ENCODE results near the gene MAP3K10. TPM values are rescaled to one million over a fixed set of nuclear protein-coding genes. Genes with fewer than 3 reads are reported as not detected.

The MAP3K10 gene
- total and polyA plus RNA-seq, 2 of the 4 experiments (the other 2 are of a cell fraction): 1.8 to 5.5 TPM

DNA sequence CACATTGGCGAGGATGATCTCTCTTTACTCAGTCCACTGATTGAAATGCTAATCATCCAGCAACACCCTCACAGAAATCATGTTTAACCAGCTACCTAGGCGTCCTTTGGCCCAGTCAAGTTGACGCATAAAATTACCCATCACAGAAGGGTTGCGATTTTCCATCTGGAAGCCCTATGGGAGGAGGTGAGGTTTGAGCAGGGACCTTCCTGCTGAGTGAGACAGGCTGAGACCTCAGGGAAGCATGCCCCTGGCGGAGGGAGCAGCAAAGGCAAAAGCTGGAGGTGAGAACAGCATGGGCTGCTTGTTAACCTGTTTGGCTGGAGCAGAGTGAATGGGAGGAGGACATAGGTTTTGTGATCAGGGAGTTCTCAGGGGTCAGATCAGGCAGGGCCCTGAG lies 19.7 kb downstream of the MAP3K10 start:
- in situ Hi-C loops (cut with MboI; ENCODE audit: low sequenced_read_pairs) (no loop called here), dilution Hi-C loops (cut with HindIII; ENCODE audit: low sequenced_read_pairs, unreplicated experiment) (no loop called here), intact Hi-C loops (cut with micrococcal nuclease) (no loop called here)
- TF ChIP-seq, protein P1, sequence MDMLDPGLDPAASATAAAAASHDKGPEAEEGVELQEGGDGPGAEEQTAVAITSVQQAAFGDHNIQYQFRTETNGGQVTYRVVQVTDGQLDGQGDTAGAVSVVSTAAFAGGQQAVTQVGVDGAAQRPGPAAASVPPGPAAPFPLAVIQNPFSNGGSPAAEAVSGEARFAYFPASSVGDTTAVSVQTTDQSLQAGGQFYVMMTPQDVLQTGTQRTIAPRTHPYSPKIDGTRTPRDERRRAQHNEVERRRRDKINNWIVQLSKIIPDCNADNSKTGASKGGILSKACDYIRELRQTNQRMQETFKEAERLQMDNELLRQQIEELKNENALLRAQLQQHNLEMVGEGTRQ (IDR thresholded peaks at IDR 0.05; ENCODE audit: low read depth, low read length): no peak
- no peak for TF ChIP-seq CEBPB (IDR thresholded peaks at IDR 0.05; ENCODE audit: low read depth, low read length)
- no peak for TF ChIP-seq CHD1 (IDR thresholded peaks at IDR 0.05; ENCODE audit: low read depth, low read length)
- TF ChIP-seq RFX5 (IDR thresholded peaks at IDR 0.05; ENCODE audit: low read depth, low read length): no peak
- no peak for TF ChIP-seq FOS (IDR thresholded peaks at IDR 0.05; ENCODE audit: low read depth, low read length)
- no peak for TF ChIP-seq RCOR1 (IDR thresholded peaks at IDR 0.05; ENCODE audit: insufficient replicate concordance, low read length)
- no peak for TF ChIP-seq MAZ (IDR thresholded peaks at IDR 0.05; ENCODE audit: borderline replicate concordance, low read depth, low read length)
- TF ChIP-seq BHLHE40 (IDR thresholded peaks at IDR 0.05; ENCODE audit: low read depth, low read length): no peak
- TF ChIP-seq MAFK (IDR thresholded peaks at IDR 0.05; ENCODE audit: low read depth, low read length): no peak
- TF ChIP-seq, protein P2, sequence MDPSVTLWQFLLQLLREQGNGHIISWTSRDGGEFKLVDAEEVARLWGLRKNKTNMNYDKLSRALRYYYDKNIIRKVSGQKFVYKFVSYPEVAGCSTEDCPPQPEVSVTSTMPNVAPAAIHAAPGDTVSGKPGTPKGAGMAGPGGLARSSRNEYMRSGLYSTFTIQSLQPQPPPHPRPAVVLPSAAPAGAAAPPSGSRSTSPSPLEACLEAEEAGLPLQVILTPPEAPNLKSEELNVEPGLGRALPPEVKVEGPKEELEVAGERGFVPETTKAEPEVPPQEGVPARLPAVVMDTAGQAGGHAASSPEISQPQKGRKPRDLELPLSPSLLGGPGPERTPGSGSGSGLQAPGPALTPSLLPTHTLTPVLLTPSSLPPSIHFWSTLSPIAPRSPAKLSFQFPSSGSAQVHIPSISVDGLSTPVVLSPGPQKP (IDR thresholded peaks at IDR 0.05; ENCODE audit: borderline replicate concordance, low read depth, low read length): no peak
- no peak for TF ChIP-seq POLR2A (IDR thresholded peaks at IDR 0.05; ENCODE audit: low read depth, low read length)
- no peak for TF ChIP-seq RAD21 (IDR thresholded peaks at IDR 0.05; ENCODE audit: low read length)
- no peak for TF ChIP-seq NFE2L2 (IDR thresholded peaks at IDR 0.05; ENCODE audit: low read depth, low read length)
- TF ChIP-seq MXI1 (IDR thresholded peaks at IDR 0.05; ENCODE audit: borderline replicate concordance, low read depth, low read length): no peak
- POLR2A ChIA-PET (ENCODE audit: unreplicated experiment): no interaction called here
- Histone ChIP-seq H4K20me1 (ENCODE audit: insufficient read depth, low read length) (no peaks in the 10 kb centered on the region), H3K23ac (ENCODE audit: low read depth, low read length) (no peak overlapping the region), H3K14ac (replicated peaks; ENCODE audit: low read depth, low read length) (no peak overlapping the region), H3K36me3 (ENCODE audit: control insufficient read depth, insufficient read depth, low read length) (peaks cover 27% of the 10 kb centered on the region), H3K27me3 (ENCODE audit: control insufficient read depth, insufficient read depth, low read length) (no peaks in the 10 kb centered on the region), H3K9me1 (ENCODE audit: insufficient read depth, low read length) (peaks cover 4% of the 10 kb centered on the region), H3K4me2 (ENCODE audit: low read depth, low read length) (no peak overlapping the region), H3K4me1 (ENCODE audit: control insufficient read depth, insufficient read depth, low read length) (no peaks in the 10 kb centered on the region), H4K91ac (ENCODE audit: insufficient read depth, low read depth, low read length) (no peak overlapping the region), H3K9ac (ENCODE audit: low read depth, low read length) (no peak overlapping the region), H3K79me1 (ENCODE audit: low read depth in 1 of 2, low read length in 2 of 2) (no peaks in the 10 kb centered on the region), H3K27ac (ENCODE audit: insufficient read depth, low read length) (no peak overlapping the region), H4K5ac (ENCODE audit: low read depth, low read length) (no peak overlapping the region), H2AFZ (replicated peaks; ENCODE audit: low read length, poor library complexity) (no peak overlapping the region), H2BK15ac (ENCODE audit: low read depth, low read length) (no peak overlapping the region), H3K9me3 (ENCODE audit: control insufficient read depth, insufficient read depth, low read length) (no peaks in the 10 kb centered on the region), H3K18ac (ENCODE audit: low read depth, low read length) (no peak overlapping the region), H2BK20ac (ENCODE audit: low read depth, low read length) (no peak overlapping the region), H2AK9ac (replicated peaks; ENCODE audit: low read depth, low read length, poor library complexity) (no peak overlapping the region), H2BK120ac (ENCODE audit: low read depth, low read length) (no peak overlapping the region), H4K8ac (ENCODE audit: low read depth in 2 of 2, low read length in 2 of 2) (no peak overlapping the region), H3K4me3 (ENCODE audit: insufficient read depth, low read depth, low read length) (no peak overlapping the region), H2BK5ac (ENCODE audit: low read depth, low read length, poor library complexity, severe bottlenecking) (no peak overlapping the region), H3K4ac (ENCODE audit: low read depth, low read length) (no peak overlapping the region), H3K56ac (ENCODE audit: extremely low read depth, insufficient read depth, low read length) (no peak overlapping the region), H2AK5ac (ENCODE audit: low read depth, low read length) (no peak overlapping the region)
- CTCF ChIA-PET: no interaction called here
- ATAC-seq (ENCODE audit: low read depth) (no peak), DNase-seq (no peak)
- BruUV-seq (replicated peaks): no TSS peak
- WGBS, 2 experiments (ENCODE audit: extremely low coverage in 2 of 2, insufficient read length in 1 of 2): 89% methylated on average over 1 of the region's 5 CpGs; no CpG with 5 or more reads in 1 of the 2 experiments
